Umbilical cord (tissue), 2 donors: ENCODE results near the gene HHATL. TPM values are rescaled to one million over a fixed set of nuclear protein-coding genes. Genes with fewer than 3 reads are reported as not detected.
A peak's percentile ranks its signal among the peaks of the same experiment; 100 is the strongest.

Source experiments
- DNase-seq: peaks from one replicate; pipeline ENCODE4 v3.0.0-alpha.2; 2015; ENCODE audit warnings: low spot score
- total RNA-seq: library from RNA; depleted of rRNA; stranded (reverse); fragments of >200 nt; gene quantifications from one replicate; pipeline ENCODE4 v1.2.3, GENCODE V29; 2014; ENCODE audit warnings: low replicate concordance; ENCODE audit not compliant: insufficient read depth

HHATL gene
- total RNA-seq, 1 donor from 2014 or later, result not detected

- DNase-seq, result no peak
Measured at GRCh38 chr3:42712688-42713372, 10.2 kb upstream of the HHATL start.

GRCh38 chr3:42712344-42712648 lies 9.7 kb upstream of the HHATL start:
- no peak for DNase-seq

GRCh38 chr3:42711491-42712343 lies 9.1 kb upstream of the HHATL start:
- no peak for DNase-seq

- no peak for DNase-seq
Measured at GRCh38 chr3:42710323-42711021, 7.9 kb upstream of the HHATL start.

- no peak for DNase-seq
Measured at GRCh38 chr3:42709621-42710020, 7.0 kb upstream of the HHATL start.

- no peak for DNase-seq
Measured at GRCh38 chr3:42708611-42709151, 6.1 kb upstream of the HHATL start.

GRCh38 chr3:42707620-42708355 lies 5.2 kb upstream of the HHATL start:
- DNase-seq, result no peak

- no peak for DNase-seq
Measured at GRCh38 chr3:42706721-42707619, 4.4 kb upstream of the HHATL start.

GRCh38 chr3:42705962-42706585 lies 3.5 kb upstream of the HHATL start:
- DNase-seq, result no peak

GRCh38 chr3:42705058-42705767 lies 2.6 kb upstream of the HHATL start:
- no peak for DNase-seq

- DNase-seq, result no peak
Measured at GRCh38 chr3:42704136-42704841, 1.7 kb upstream of the HHATL start.

- no peak for DNase-seq
Measured at GRCh38 chr3:42703695-42704025, 1.1 kb upstream of the HHATL start.

- no peak for DNase-seq
Measured at GRCh38 chr3:42702982-42703694, 540 bp upstream of the HHATL start.

- peak; percentile 54 for DNase-seq
Measured at GRCh38 chr3:42701371-42702065, 1.1 kb downstream of the HHATL start.

GRCh38 chr3:42700366-42701288 lies 2.0 kb downstream of the HHATL start:
- no peak for DNase-seq

GRCh38 chr3:42699511-42699971 lies 3.1 kb downstream of the HHATL start:
- no peak for DNase-seq

GRCh38 chr3:42698911-42699230 lies 3.7 kb downstream of the HHATL start:
- no peak for DNase-seq
